IMR-90 (cell line): ENCODE results near the gene CTDP1. TPM values are rescaled to one million over a fixed set of nuclear protein-coding genes. Genes with fewer than 3 reads are reported as not detected.

ENCODE experiments used
- ATAC-seq: fragments of 200-7000 bp; cut with Tn5 transposase; 2 replicates; pipeline ENCODE4 v1.9.1; 2020; ENCODE audit warnings: low read depth, mild to moderate bottlenecking, moderate library complexity
- BruUV-seq: library from RNA; stranded (reverse); fragments of 400-500 nt; replicated peaks from 2 replicates; lab custom pipeline; 2021; lab: Mats Ljungman, UMichigan
- CTCF ChIA-PET: fragments of 300-600 bp; formaldehyde crosslinking; extraction: SDS; loops from one replicate; lab custom pipeline; 2021; ENCODE audit warnings: antibody characterized with exemption; lab: Yijun Ruan, JAX
- POLR2A ChIA-PET: fragments of 300-600 bp; sonication (Branson Sonifier 250); formaldehyde crosslinking; loops from one replicate; lab custom pipeline; 2022; ENCODE audit warnings: antibody characterized with exemption; ENCODE audit not compliant: unreplicated experiment; lab: Charles Lee
- DNase-seq: peaks from one replicate; pipeline ENCODE4 v3.0.0; 2013
- H2AFZ ChIP-seq: replicated peaks from 2 replicates; pipeline ENCODE3; 2013; ENCODE audit warnings: low read length, mild to moderate bottlenecking; ENCODE audit not compliant: poor library complexity
- H2AK5ac ChIP-seq: 2 replicates; pipeline ENCODE4 v1.6.1; 2013; ENCODE audit warnings: low read depth, low read length, inconsistent platforms
- H2AK9ac ChIP-seq: replicated peaks from 2 replicates; pipeline ENCODE3; 2013; ENCODE audit warnings: mild to moderate bottlenecking, low read depth, low read length, moderate library complexity; ENCODE audit not compliant: poor library complexity
- H2BK120ac ChIP-seq: 2 replicates; pipeline ENCODE4 v1.6.1; 2013; ENCODE audit warnings: low read depth, low read length, inconsistent platforms
- H2BK15ac ChIP-seq: 3 replicates; pipeline ENCODE4 v1.6.1; 2013; ENCODE audit warnings: low read depth, low read length, inconsistent platforms
- H2BK20ac ChIP-seq: 2 replicates; pipeline ENCODE4 v1.6.1; 2013; ENCODE audit warnings: low read depth, mild to moderate bottlenecking, inconsistent platforms, low read length, moderate library complexity
- H2BK5ac ChIP-seq: 2 replicates; pipeline ENCODE4 v1.6.1; 2013; ENCODE audit warnings: mild to moderate bottlenecking, low read depth, low read length, inconsistent platforms; ENCODE audit not compliant: poor library complexity, severe bottlenecking
- H3K14ac ChIP-seq: replicated peaks from 2 replicates; pipeline ENCODE4 v1.6.1; 2013; ENCODE audit warnings: low read depth, low read length, inconsistent platforms
- H3K18ac ChIP-seq: 2 replicates; pipeline ENCODE4 v1.6.1; 2013; ENCODE audit warnings: low read depth, low read length, control low read depth
- H3K23ac ChIP-seq: 2 replicates; pipeline ENCODE4 v1.6.1; 2013; ENCODE audit warnings: low read depth, low read length, inconsistent platforms
- H3K27ac ChIP-seq: 2 replicates; pipeline ENCODE4 v1.5.1; 2013; ENCODE audit warnings: mild to moderate bottlenecking, control low read depth, low read length; ENCODE audit not compliant: insufficient read depth
- H3K27me3 ChIP-seq: 2 replicates; pipeline ENCODE4 v1.6.1; 2013; ENCODE audit warnings: low read length; ENCODE audit not compliant: control insufficient read depth, insufficient read depth
- H3K36me3 ChIP-seq: 2 replicates; pipeline ENCODE4 v1.6.1; 2013; ENCODE audit warnings: low read length, mixed read lengths; ENCODE audit not compliant: control insufficient read depth, insufficient read depth
- H3K4ac ChIP-seq: 2 replicates; pipeline ENCODE4 v1.6.1; 2013; ENCODE audit warnings: low read depth, low read length, inconsistent platforms
- H3K4me1 ChIP-seq: 2 replicates; pipeline ENCODE4 v1.6.1; 2013; ENCODE audit warnings: low read length, mixed read lengths; ENCODE audit not compliant: control insufficient read depth, insufficient read depth
- H3K4me2 ChIP-seq: 2 replicates; pipeline ENCODE4 v1.6.1; 2013; ENCODE audit warnings: low read depth, mild to moderate bottlenecking, control low read depth, low read length, moderate library complexity
- H3K4me3 ChIP-seq: 2 replicates; pipeline ENCODE4 v1.5.1; 2013; ENCODE audit warnings: low read depth, mild to moderate bottlenecking, control low read depth, low read length, moderate library complexity; ENCODE audit not compliant: insufficient read depth
- H3K56ac ChIP-seq: 2 replicates; pipeline ENCODE4 v1.6.1; 2013; ENCODE audit warnings: low read length, inconsistent platforms; ENCODE audit not compliant: insufficient read depth; ENCODE audit errors: extremely low read depth
- H3K79me1 ChIP-seq, 2 experiments: 2 replicates each; pipeline ENCODE4 v1.6.1; 2013; ENCODE audit warnings: low read length in 2 of 2, inconsistent platforms in 1 of 2, low read depth in 1 of 2
- H3K9ac ChIP-seq: 2 replicates; pipeline ENCODE4 v1.6.1; 2013; ENCODE audit warnings: low read depth, low read length, control low read depth
- H3K9me1 ChIP-seq: 2 replicates; pipeline ENCODE4 v1.6.1; 2013; ENCODE audit warnings: low read length, inconsistent platforms; ENCODE audit not compliant: insufficient read depth
- H3K9me3 ChIP-seq: 2 replicates; pipeline ENCODE4 v1.6.1; 2013; ENCODE audit warnings: low read length; ENCODE audit not compliant: control insufficient read depth, insufficient read depth
- H4K20me1 ChIP-seq: 2 replicates; pipeline ENCODE4 v1.6.1; 2013; ENCODE audit warnings: low read length, inconsistent platforms; ENCODE audit not compliant: insufficient read depth
- H4K5ac ChIP-seq: 2 replicates; pipeline ENCODE4 v1.6.1; 2013; ENCODE audit warnings: mild to moderate bottlenecking, low read depth, low read length, control low read depth
- H4K8ac ChIP-seq, 2 experiments: 2 replicates each; pipeline ENCODE4 v1.6.1; 2013; ENCODE audit warnings: low read depth in 2 of 2, low read length in 2 of 2, control low read depth in 1 of 2, inconsistent platforms in 1 of 2
- H4K91ac ChIP-seq: 2 replicates; pipeline ENCODE4 v1.6.1; 2013; ENCODE audit warnings: low read depth, low read length, inconsistent platforms; ENCODE audit not compliant: insufficient read depth
- CEBPB ChIP-seq: IDR thresholded peaks from 2 replicates; pipeline ENCODE4 v1.6.1; 2012; ENCODE audit warnings: low read depth, low read length, improper control_type of control experiment
- NFE2L2 ChIP-seq: fragments of 150-350 bp; IDR thresholded peaks from 2 replicates; pipeline ENCODE4 v1.6.1; 2016; ENCODE audit warnings: low read depth, mild to moderate bottlenecking, low read length
- POLR2A ChIP-seq: IDR thresholded peaks from 2 replicates; pipeline ENCODE4 v1.6.1; 2012; ENCODE audit warnings: mild to moderate bottlenecking, low read depth, low read length
- RCOR1 ChIP-seq: IDR thresholded peaks from 2 replicates; pipeline ENCODE4 v1.6.1; 2012; ENCODE audit warnings: mild to moderate bottlenecking, low read length, improper control_type of control experiment; ENCODE audit not compliant: insufficient replicate concordance
- WGBS, 2 experiments: methylation state at CpG; one replicate each; pipeline versions ENCODE4 v1.1.5 to v1.1.7; 2013; ENCODE audit warnings: missing lambda C conversion rate in 2 of 2; ENCODE audit not compliant: insufficient read length in 1 of 2; ENCODE audit errors: extremely low coverage in 2 of 2; 5-methylcytosine and 5-hydroxymethylcytosine counted together
- dilution Hi-C: fragments of 300-500 bp; cut with HindIII; formaldehyde crosslinking; loops from one replicate; pipeline ENCODE4 v1.14.3; 2018; ENCODE audit warnings: low sequenced_read_pairs; ENCODE audit not compliant: unreplicated experiment
- in situ Hi-C: fragments of 300-500 bp; cut with MboI; formaldehyde crosslinking; loops from 3 replicates; pipeline ENCODE4 v1.14.3; 2019; ENCODE audit warnings: low sequenced_read_pairs, inconsistent platforms, mixed read lengths
- intact Hi-C: fragments of 100-400 bp; cut with micrococcal nuclease; formaldehyde crosslinking; loops from 2 replicates; pipeline ENCODE4 v1.10.0; 2022
- polyA plus RNA-seq, 3 experiments: library from polyadenylated mRNA; depleted of rRNA; stranded (reverse); fragments of >200 nt; gene quantifications; 2 replicates each; pipeline ENCODE4 v1.2.3, GENCODE V29; 2012; ENCODE audit warnings: low replicate concordance in 1 of 3
- total RNA-seq: library from RNA; depleted of rRNA; stranded (reverse); fragments of >200 nt; gene quantifications from 2 replicates; pipeline ENCODE4 v1.2.3, GENCODE V29; 2012
- TF ChIP-seq, protein P1 (sequence below): fragments of 150-350 bp; IDR thresholded peaks from 2 replicates; pipeline ENCODE4 v1.6.1; 2017; ENCODE audit warnings: mild to moderate bottlenecking, antibody characterized with exemption, low read length, low read depth
- TF ChIP-seq, protein P2 (sequence below): conservative IDR thresholded peaks from 2 replicates; pipeline ENCODE4 v1.5.1; 2012; ENCODE audit warnings: mild to moderate bottlenecking, low read depth, low read length, improper control_type of control experiment

The CTDP1 gene
- total and polyA plus RNA-seq, 2 of the 4 experiments (the other 2 are of a cell fraction): 13.4 to 17.6 TPM

DNA sequence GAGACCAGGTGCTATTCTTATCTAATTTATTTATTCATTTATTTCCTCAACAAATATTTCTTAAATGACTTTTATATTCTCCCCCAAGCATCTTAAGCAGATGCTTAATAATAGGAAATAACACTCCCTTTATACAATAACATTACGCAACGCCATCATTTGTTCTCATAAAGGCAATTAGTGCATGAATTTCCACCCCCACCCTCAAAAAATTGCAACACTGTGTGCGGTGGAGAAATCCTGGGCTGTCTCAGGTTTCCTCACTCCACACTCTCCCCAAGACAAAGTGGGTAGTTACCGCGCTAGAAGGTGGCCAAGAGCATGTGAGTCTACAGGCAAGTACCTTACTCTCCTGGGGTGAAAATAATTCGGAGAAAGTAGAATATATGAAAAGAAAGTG, 37.0 kb upstream of the CTDP1 start:
- DNase-seq (no peak), ATAC-seq (no peak; the same call in 1 of the 2 replicates)
- ChIA-PET CTCF (no interaction called here), POLR2A (no interaction called here)
- H3K14ac ChIP-seq: no peak overlapping the region
- H2AK9ac ChIP-seq: no peak overlapping the region
- dilution Hi-C loops: no loop called here
- H3K18ac ChIP-seq: no peak overlapping the region
- H3K23ac ChIP-seq: no peak overlapping the region
- no peak overlapping the region for H3K4me3 ChIP-seq
- no peak overlapping the region for H2BK5ac ChIP-seq
- BruUV-seq: no TSS peak
- no peak overlapping the region for H3K56ac ChIP-seq
- no peaks in the 10 kb centered on the region for H4K20me1 ChIP-seq
- no peak overlapping the region for H2AFZ ChIP-seq
- H3K79me1 ChIP-seq: no peaks in the 10 kb centered on the region
- no peaks in the 10 kb centered on the region for H3K9me3 ChIP-seq
- intact Hi-C loops: no loop called here
- no peak overlapping the region for H3K9ac ChIP-seq
- TF ChIP-seq, protein P1, sequence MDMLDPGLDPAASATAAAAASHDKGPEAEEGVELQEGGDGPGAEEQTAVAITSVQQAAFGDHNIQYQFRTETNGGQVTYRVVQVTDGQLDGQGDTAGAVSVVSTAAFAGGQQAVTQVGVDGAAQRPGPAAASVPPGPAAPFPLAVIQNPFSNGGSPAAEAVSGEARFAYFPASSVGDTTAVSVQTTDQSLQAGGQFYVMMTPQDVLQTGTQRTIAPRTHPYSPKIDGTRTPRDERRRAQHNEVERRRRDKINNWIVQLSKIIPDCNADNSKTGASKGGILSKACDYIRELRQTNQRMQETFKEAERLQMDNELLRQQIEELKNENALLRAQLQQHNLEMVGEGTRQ: no peak
- TF ChIP-seq RCOR1 (no peak), NFE2L2 (no peak), POLR2A (no peak), CEBPB (peak; percentile 81)
- TF ChIP-seq, protein P2, sequence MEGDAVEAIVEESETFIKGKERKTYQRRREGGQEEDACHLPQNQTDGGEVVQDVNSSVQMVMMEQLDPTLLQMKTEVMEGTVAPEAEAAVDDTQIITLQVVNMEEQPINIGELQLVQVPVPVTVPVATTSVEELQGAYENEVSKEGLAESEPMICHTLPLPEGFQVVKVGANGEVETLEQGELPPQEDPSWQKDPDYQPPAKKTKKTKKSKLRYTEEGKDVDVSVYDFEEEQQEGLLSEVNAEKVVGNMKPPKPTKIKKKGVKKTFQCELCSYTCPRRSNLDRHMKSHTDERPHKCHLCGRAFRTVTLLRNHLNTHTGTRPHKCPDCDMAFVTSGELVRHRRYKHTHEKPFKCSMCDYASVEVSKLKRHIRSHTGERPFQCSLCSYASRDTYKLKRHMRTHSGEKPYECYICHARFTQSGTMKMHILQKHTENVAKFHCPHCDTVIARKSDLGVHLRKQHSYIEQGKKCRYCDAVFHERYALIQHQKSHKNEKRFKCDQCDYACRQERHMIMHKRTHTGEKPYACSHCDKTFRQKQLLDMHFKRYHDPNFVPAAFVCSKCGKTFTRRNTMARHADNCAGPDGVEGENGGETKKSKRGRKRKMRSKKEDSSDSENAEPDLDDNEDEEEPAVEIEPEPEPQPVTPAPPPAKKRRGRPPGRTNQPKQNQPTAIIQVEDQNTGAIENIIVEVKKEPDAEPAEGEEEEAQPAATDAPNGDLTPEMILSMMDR: no peak
- H2AK5ac ChIP-seq: no peak overlapping the region
- H3K27ac ChIP-seq: no peak overlapping the region
- H4K91ac ChIP-seq: no peak overlapping the region
- H3K4ac ChIP-seq: no peak overlapping the region
- no peak overlapping the region for H2BK20ac ChIP-seq
- H2BK120ac ChIP-seq: no peak overlapping the region
- H3K4me1 ChIP-seq: no peaks in the 10 kb centered on the region
- no peak overlapping the region for H2BK15ac ChIP-seq
- H4K8ac ChIP-seq: no peak overlapping the region
- in situ Hi-C loops: loop anchor here (5.0 kb wide), 1 partner anchor 265 kb away; no protein-coding TSS in a partner anchor
- no peaks in the 10 kb centered on the region for H3K36me3 ChIP-seq
- no CpG with 5 or more reads among the region's 6 CpGs for WGBS, 2 experiments
- H3K27me3 ChIP-seq: peaks cover 37% of the 10 kb centered on the region
- no peak overlapping the region for H4K5ac ChIP-seq
- no peak overlapping the region for H3K4me2 ChIP-seq
- no peaks in the 10 kb centered on the region for H3K9me1 ChIP-seq
